DND-41 (cell line): Measurements from ENCODE around the gene COL8A2.

Source experiments
- ATAC-seq: fragments of 200-7000 bp; cut with Tn5 transposase; 3 replicates; pipeline ENCODE4 v1.9.1; 2021; ENCODE audit warnings: low read depth; ENCODE audit not compliant: insufficient read depth
- DNase-seq: peaks from one replicate; pipeline ENCODE4 v3.0.0-alpha.2; 2020
- H2AFZ ChIP-seq: 2 replicates; pipeline ENCODE4 v1.6.0; 2012; ENCODE audit warnings: low read depth, low read length
- H3K27ac ChIP-seq: 2 replicates; pipeline ENCODE4 v1.5.1; 2012; ENCODE audit warnings: low read length, inconsistent platforms
- H3K27me3 ChIP-seq: fragments of 200-600 bp; sonication (generic); 2 replicates; pipeline ENCODE4 v1.6.0; 2012; ENCODE audit warnings: low read length, mild to moderate bottlenecking, inconsistent platforms; ENCODE audit not compliant: insufficient read depth, poor library complexity
- H3K36me3 ChIP-seq: 2 replicates; pipeline ENCODE4 v1.5.1; 2012; ENCODE audit warnings: low read length, inconsistent platforms; ENCODE audit not compliant: insufficient read depth
- H3K4me1 ChIP-seq: 2 replicates; pipeline ENCODE4 v1.5.1; 2012; ENCODE audit warnings: mild to moderate bottlenecking, low read length; ENCODE audit not compliant: insufficient read depth
- H3K4me2 ChIP-seq: 2 replicates; pipeline ENCODE4 v1.6.0; 2012; ENCODE audit warnings: mild to moderate bottlenecking, moderate library complexity, low read length, inconsistent platforms; ENCODE audit not compliant: insufficient read depth
- H3K4me3 ChIP-seq, 2 experiments: fragments of 200-600 bp in 1 of 2; shearing (Covaris generic) in 1 of 2; 2 replicates each; pipeline ENCODE4 v1.5.1; 2012 to 2016; ENCODE audit warnings: inconsistent platforms in 2 of 2, low read length in 2 of 2, mild to moderate bottlenecking in 2 of 2, low read depth in 1 of 2, moderate library complexity in 1 of 2
- H3K79me2 ChIP-seq: 2 replicates; pipeline ENCODE4 v1.6.0; 2012; ENCODE audit warnings: low read length, inconsistent platforms; ENCODE audit not compliant: insufficient read depth
- H3K9ac ChIP-seq: 2 replicates; pipeline ENCODE4 v1.6.0; 2012; ENCODE audit warnings: low read depth, mild to moderate bottlenecking, inconsistent platforms, low read length, moderate library complexity
- H3K9me3 ChIP-seq: 2 replicates; pipeline ENCODE4 v1.5.1; 2012; ENCODE audit warnings: low read length, moderate library complexity, mild to moderate bottlenecking, inconsistent platforms; ENCODE audit not compliant: insufficient read depth, severe bottlenecking
- H4K20me1 ChIP-seq: 2 replicates; pipeline ENCODE4 v1.6.0; 2012; ENCODE audit warnings: low read length; ENCODE audit not compliant: insufficient read depth
- CTCF ChIP-seq: IDR thresholded peaks from 2 replicates; pipeline ENCODE4 v1.5.1; 2012; ENCODE audit warnings: borderline replicate concordance, low read length, moderate library complexity, mild to moderate bottlenecking; ENCODE audit not compliant: poor library complexity, severe bottlenecking; ENCODE audit errors: extremely low read depth
- EZH2 ChIP-seq: IDR thresholded peaks from 3 replicates; pipeline ENCODE4 v1.6.1; 2012; ENCODE audit warnings: borderline replicate concordance, low read depth, mild to moderate bottlenecking, moderate library complexity, low read length, inconsistent platforms; ENCODE audit not compliant: severe bottlenecking

COL8A2 gene

DNA sequence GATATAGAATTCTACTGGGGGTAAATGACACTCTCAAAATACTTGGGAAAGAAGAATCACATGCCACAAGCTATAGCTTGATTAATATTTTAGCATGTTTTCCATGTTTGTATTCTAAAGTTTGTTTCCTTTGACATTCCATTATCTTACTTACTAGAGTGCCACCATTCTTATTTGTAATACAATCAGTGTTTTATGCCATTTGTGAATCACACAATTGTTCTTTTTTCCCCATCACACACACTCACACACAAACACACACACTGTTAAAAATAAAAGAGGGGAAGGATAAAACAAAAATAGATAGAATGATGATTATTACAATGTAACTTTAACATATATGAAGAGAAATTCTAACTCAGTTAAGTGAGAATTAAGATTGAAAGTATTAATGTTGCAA, 57.2 kb downstream of the COL8A2 start:
- no peaks in the 10 kb centered on the region for H3K79me2 ChIP-seq
- no peak overlapping the region for H3K27ac ChIP-seq
- no peaks in the 10 kb centered on the region for H4K20me1 ChIP-seq
- ATAC-seq (no peak), DNase-seq (no peak)
- H3K4me3 ChIP-seq, result no peak overlapping the region
- H3K36me3 ChIP-seq, result no peaks in the 10 kb centered on the region
- TF ChIP-seq CTCF (no peak), EZH2 (no peak)
- no peaks in the 10 kb centered on the region for H3K27me3 ChIP-seq
- H2AFZ ChIP-seq, result no peak overlapping the region
- H3K9me3 ChIP-seq, result no peaks in the 10 kb centered on the region
- H3K4me2 ChIP-seq, result no peak overlapping the region
- no peaks in the 10 kb centered on the region for H3K4me1 ChIP-seq
- H3K9ac ChIP-seq, result no peak overlapping the region

- ATAC-seq (no peak), DNase-seq (no peak)
- no peaks in the 10 kb centered on the region for H3K36me3 ChIP-seq
- H3K27ac ChIP-seq, result no peak overlapping the region
- no peak overlapping the region for H3K9ac ChIP-seq
- no peak for TF ChIP-seq CTCF
- TF ChIP-seq EZH2, result no peak
- H2AFZ ChIP-seq, result no peak overlapping the region
- no peak overlapping the region for H3K4me2 ChIP-seq
- H3K4me3 ChIP-seq, result no peak overlapping the region
- no peaks in the 10 kb centered on the region for H3K27me3 ChIP-seq
- H3K79me2 ChIP-seq, result no peaks in the 10 kb centered on the region
- H3K9me3 ChIP-seq, result no peaks in the 10 kb centered on the region
- no peaks in the 10 kb centered on the region for H4K20me1 ChIP-seq
- H3K4me1 ChIP-seq, result no peaks in the 10 kb centered on the region
Observed at GRCh38 chr1:36062315-36062714, 62.7 kb downstream of the COL8A2 start.

DNA sequence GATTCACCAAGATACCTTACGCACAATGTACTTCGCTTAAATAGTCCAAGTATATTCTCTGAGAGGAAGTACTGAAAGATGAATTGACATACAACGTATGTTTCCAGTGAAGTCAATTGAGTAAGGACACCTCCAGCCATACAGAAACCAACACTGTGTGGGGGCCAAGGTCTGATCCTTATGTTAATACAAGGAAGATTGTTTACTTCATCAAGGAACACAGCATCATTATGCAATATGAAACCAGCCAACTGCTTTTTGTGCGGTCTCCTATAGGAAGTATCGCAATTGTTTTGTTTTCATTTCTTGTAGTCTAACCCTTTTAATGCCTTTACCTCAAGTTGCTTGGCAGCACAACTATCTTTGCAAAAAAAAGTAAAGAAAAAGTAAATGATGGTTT, 69.3 kb downstream of the COL8A2 start:
- no peak overlapping the region for H2AFZ ChIP-seq
- no peak overlapping the region for H3K4me2 ChIP-seq
- TF ChIP-seq EZH2 (no peak), CTCF (no peak)
- H3K79me2 ChIP-seq, result no peaks in the 10 kb centered on the region
- H3K9me3 ChIP-seq, result no peaks in the 10 kb centered on the region
- H3K27ac ChIP-seq, result no peak overlapping the region
- no peaks in the 10 kb centered on the region for H4K20me1 ChIP-seq
- H3K9ac ChIP-seq, result no peak overlapping the region
- H3K4me1 ChIP-seq, result no peaks in the 10 kb centered on the region
- peaks cover 12% of the 10 kb centered on the region for H3K36me3 ChIP-seq
- no peak overlapping the region for H3K4me3 ChIP-seq
- no peaks in the 10 kb centered on the region for H3K27me3 ChIP-seq
- no peak for DNase-seq
- no peak for ATAC-seq

DNA sequence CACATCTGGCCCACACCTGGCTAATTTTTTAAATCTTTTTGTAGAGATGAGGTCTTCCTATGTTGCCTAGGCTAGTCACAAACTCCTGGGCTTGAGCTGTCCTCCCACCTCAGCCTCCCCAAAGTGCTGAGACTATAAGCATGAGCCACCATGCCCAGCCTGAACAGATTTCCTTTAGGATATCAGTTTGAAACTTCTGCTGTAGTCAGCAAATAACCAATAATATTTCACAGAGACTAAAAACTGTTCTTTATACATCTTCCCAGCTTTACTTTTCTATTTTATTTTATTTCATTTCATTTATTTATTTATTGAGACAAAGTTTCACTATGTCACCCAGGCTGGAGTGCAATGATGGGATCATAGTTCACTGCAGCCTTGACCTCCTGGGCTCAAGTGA, 71.0 kb downstream of the COL8A2 start:
- Histone ChIP-seq H3K36me3 (peaks cover 12% of the 10 kb centered on the region), H3K27me3 (no peaks in the 10 kb centered on the region), H3K27ac (no peak overlapping the region), H3K4me1 (no peaks in the 10 kb centered on the region), H4K20me1 (no peaks in the 10 kb centered on the region), H3K79me2 (no peaks in the 10 kb centered on the region), H2AFZ (no peak overlapping the region), H3K4me2 (no peak overlapping the region), H3K9me3 (no peaks in the 10 kb centered on the region), H3K4me3 (no peak overlapping the region), H3K9ac (no peak overlapping the region)
- ATAC-seq (no peak), DNase-seq (no peak)
- TF ChIP-seq CTCF, result no peak
- TF ChIP-seq EZH2, result no peak
